CMK (cell line): ENCODE results near the gene HS6ST3.

Source experiments
- DNase-seq: peaks from one replicate; pipeline ENCODE4 v3.0.0-alpha.2; 2010; ENCODE audit warnings: low read depth

Gene HS6ST3

DNA sequence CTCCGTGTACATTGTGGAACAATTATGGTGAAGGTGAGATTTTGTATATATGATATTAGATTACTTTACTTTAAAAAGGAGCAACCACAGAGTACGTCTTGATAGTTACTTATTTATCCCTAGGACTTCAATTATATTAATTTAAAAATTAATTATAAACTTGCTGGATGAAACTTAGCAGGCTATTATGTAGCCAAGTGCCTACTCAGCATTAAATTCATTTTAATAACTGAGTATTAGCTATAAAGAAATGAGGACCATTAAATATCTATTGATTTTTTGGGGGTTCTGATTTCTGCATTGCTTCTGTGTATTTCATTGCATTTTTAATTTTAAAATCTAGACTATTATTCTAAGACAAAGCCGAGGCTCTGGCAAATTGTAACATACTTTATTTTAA lies 109.4 kb downstream of the HS6ST3 start:
- no peak for DNase-seq

DNA sequence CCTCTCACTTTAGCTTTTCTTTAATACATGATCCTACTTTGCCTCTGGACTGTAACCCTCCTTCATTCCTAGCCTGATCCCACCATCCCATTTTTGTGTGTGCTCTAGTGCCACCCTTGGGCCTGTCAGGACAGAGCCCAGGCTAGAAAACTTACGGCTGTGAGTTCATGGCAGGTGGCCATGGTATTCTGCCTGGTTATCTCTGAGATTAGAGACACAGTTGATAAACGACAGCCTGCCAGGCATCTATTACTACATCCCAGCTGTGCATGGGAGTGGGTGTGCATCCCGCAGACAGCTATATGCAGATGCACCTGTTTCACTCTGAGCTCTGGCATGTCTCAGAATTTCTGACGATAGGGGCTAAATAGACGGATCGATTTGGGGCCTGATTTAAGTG lies 110.9 kb downstream of the HS6ST3 start:
- DNase-seq, result no peak

DNA sequence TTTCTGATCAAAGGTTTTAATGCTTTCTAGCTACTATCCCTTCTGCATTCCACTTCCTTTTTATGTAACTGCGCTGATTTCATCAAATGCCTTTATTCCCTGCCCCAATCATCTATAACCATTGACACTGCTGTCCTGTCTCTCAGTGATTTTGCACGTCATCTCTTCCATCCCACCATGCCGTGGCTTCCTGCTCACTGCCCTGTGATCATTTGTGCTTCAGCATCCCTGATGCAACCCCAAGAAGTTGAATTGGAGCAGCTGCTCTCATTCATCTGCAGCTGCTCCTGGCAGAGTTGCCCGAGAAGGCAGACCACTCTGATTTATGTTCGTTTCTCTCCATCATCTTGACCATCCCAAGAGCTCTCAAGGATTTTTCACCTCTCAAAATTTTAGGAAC lies 112.4 kb downstream of the HS6ST3 start:
- DNase-seq, result no peak

- DNase-seq, result no peak
Observed at GRCh38 chr13:96203471-96203870, 113.6 kb downstream of the HS6ST3 start.

DNA sequence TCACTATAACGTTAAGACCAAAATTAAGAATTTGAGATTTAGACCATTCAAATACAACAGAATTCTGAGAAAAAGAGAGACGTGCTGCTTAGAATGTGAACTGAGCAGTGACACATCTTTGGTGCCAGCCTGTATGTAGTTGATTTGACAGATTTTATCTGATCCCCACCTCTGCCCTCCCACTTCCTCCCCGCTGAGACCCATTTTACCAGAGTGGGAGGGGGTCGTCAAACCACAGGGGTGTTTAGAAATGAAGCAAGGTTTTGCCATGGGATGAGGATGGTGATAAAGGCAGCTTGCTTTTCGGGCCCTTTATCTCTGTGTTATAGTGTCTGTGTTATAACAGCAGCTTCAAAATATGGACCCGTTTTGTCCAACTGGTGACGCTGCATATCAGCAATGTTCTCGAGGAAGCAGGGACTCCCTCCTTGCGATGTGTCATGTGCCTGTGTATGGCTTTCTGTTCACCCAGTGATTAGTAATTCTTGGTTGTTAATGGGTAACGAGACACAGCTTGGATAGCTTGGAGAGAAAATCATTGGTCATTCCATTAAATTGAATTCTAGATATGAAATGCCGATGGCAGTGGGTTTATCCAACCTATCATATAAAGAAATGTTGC lies 125.0 kb downstream of the HS6ST3 start:
- no peak for DNase-seq

DNA sequence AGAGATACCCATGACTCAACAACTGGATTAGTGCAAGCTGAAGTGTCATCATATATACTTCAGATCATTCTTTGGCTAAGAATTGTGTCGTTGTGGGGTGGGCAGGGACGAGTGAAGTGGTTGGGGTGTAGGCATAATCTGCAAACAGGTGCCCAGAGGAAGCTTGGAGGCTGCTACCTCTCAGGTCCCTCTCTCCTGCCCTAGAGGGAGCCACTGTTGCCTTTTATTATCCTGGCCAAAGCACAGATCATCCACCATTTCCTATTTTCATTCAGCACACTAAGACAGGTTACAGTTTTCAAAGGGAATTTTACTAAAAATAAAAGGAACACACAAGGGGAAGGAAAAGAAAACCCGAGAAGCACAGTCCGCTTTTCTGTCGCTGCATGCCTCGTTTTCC lies 126.6 kb downstream of the HS6ST3 start:
- DNase-seq, result no peak

DNA sequence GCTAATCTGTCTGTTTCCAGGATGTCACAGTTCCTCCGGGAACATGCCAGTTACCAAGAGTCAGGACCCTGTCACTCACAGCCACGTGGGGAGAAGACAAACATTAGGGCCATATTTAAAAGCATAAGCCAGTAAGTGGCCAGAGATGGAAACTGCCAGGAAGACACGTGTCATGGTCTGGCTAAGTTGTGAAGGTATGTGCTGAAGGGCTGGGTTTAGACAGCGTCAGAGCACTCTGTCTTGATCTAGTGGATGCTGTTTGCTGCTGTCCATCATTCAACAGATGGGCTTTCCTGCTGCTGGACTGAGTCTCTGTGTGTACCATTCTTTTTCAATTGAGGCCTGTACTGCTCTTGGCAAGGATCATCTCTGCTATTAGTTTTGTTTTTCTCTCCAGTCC lies 128.6 kb downstream of the HS6ST3 start:
- no peak for DNase-seq

GRCh38 chr13:96221471-96221870 lies 131.6 kb downstream of the HS6ST3 start:
- no peak for DNase-seq

GRCh38 chr13:96223231-96223630 lies 133.3 kb downstream of the HS6ST3 start:
- no peak for DNase-seq

GRCh38 chr13:96229356-96229755 lies 139.4 kb downstream of the HS6ST3 start:
- no peak for DNase-seq

- no peak for DNase-seq
Observed at GRCh38 chr13:96238241-96238640, 148.3 kb downstream of the HS6ST3 start.

DNA sequence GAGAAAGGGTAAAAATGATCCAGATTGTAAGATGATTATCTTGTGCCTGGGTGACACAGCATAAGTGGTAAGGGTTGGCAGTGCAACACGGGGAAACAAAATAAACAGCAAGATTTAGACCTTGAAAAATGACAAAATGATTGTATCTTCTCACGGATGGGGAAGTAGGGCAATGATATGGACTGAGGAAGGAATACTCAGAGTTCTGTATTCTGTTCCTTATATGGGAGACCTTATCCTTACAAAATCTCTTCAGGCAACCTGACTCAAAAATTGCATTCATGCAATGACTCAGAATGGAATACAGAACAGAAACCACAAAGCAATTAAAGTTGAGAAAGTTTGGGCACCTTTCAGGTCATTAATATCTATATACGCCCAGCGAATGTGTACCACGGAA lies 149.0 kb downstream of the HS6ST3 start:
- no peak for DNase-seq

DNA sequence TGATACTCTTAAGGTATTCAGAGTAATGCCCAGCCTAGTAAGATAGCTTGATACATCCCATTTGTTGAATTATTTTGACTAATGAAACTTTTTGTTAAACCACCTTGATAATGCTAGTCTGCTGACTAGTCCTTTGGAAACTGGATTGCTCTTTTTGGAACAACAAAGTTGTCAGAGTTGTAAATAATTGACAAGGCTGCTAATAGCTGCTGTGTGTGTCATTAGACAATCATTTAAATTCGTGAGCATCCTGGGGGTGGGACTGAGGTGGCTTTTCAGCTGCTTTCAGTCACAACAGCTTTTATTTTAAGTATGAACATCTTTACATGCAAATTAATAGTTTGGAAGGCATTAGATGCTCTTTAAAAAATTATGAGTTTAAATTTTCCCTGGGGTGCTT lies 153.5 kb downstream of the HS6ST3 start:
- DNase-seq, result no peak

DNA sequence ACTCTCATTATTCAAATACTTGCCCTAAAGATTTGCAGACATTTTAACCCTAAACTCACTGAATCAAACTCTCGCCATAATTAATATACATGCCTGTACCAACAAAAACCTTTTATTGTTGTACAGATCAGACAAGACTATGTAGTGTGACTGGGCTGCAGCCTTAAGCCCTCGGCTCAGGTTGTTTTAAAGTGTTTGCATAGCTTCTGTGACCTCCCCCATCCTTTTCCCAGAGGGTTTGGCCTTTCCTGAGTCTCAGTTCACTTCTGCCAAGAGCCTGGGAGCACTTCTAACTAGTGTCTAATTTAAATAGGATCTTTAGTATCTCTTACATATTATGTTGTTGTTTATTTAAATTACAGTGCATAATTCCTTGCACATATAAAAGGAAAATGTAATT lies 158.2 kb downstream of the HS6ST3 start:
- no peak for DNase-seq

GRCh38 chr13:96248996-96249395 lies 159.1 kb downstream of the HS6ST3 start:
- DNase-seq, result no peak

- no peak for DNase-seq
Observed at GRCh38 chr13:96252903-96253302, 163.0 kb downstream of the HS6ST3 start.

- DNase-seq, result no peak
Observed at GRCh38 chr13:96273196-96273595, 183.3 kb downstream of the HS6ST3 start.

- no peak for DNase-seq
Observed at GRCh38 chr13:96274046-96274445, 184.1 kb downstream of the HS6ST3 start.

- no peak for DNase-seq
Observed at GRCh38 chr13:96279904-96280303, 190.0 kb downstream of the HS6ST3 start.

- DNase-seq, result no peak
Observed at GRCh38 chr13:96284971-96285370, 195.1 kb downstream of the HS6ST3 start.

- no peak for DNase-seq
Observed at GRCh38 chr13:96285729-96286128, 195.8 kb downstream of the HS6ST3 start.

DNA sequence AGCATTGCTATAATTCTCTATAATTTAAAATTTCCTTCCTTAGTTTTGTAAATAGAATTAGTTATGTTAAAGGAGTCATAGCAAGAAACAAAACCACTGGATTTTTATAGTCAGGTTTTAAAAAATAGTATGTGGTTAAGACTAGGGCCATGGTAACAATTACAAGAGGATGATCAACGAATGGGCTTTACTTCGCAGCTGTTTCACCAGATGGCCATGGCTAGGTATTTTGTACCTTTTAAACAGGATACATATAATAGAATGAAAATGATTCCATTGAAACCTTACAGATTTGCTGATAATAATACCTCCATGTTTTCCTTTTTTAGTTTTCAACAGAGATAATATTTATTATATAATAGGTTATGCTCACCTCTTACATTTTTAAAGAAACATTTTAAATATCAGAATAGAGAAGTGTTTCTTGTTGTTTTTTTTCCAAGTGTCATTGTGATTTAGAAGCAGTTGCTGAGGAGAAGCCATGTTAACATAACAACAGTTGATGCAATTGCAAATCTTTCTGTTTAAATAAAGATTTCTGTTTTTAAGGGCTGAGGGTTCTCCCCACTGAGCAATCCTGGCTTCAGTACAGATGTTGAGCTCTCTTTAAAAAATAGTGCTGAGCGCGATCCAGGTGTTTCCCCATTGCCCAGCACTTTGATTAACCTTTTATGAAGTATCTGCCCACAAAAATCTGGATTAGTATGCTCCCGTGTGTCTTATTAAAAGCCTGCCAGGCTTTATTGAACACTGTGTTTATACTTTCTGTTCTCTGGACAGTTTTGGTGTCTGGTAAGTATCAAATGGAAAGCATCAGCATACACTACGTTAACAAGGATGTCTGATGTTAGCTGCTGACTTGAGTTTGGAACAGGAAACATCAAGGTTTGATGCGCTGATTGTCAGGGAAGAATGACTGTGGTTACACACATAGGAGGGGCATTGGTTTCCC lies 205.3 kb downstream of the HS6ST3 start:
- no peak for DNase-seq

DNA sequence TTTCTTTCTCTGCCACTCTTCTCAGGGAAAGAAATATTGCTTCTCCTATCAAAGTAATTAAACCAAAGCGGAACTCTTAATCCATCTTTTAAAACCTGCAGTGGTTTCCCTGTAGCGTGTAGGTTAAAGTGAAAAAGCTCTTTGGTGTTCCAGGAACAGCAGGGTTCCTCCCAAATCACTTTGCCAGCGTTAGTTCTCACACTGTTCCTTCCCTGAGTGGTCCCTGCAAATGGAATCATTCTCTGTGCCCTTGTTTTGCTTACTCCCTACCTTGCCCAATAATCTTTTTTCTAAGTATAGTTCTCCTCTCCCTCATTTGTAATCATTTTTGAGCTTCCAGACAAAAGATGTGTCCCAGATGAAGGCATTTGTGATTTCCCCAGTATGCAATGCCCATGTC lies 207.5 kb downstream of the HS6ST3 start:
- no peak for DNase-seq

DNA sequence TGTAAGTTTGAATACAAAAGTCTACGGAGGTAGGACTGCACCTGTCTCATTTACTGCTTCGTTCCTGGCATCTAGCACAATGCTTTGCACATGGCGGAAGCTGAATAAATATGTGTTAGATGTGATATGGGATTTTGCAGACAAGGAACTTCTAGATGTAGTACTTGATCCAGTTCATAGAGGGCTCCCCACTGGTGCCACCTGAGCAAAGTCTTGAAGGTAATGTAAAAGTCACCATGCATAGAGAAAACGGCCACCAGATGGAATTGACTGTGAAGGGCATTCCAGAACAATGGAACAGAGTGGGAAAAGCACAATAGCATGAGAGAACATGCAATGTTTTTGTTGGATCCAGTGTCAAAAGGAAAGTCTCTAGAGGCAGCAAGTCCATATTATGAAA lies 209.3 kb downstream of the HS6ST3 start:
- no peak for DNase-seq
